Ishikawa (cell line): ENCODE data around the gene SAPCD2.

ENCODE experiments used
- CEBPB ChIP-seq: IDR thresholded peaks from 2 replicates; pipeline ENCODE4 v1.6.1; 2012
- CREB1 ChIP-seq: IDR thresholded peaks from 2 replicates; pipeline ENCODE4 v1.6.1; 2012; ENCODE audit warnings: low read depth
- EGR1 ChIP-seq: IDR thresholded peaks from 2 replicates; pipeline ENCODE4 v1.6.1; 2012
- MAX ChIP-seq: IDR thresholded peaks from 2 replicates; pipeline ENCODE4 v1.6.1; 2012
- RAD21 ChIP-seq: IDR thresholded peaks from 2 replicates; pipeline ENCODE4 v1.6.1; 2012; ENCODE audit warnings: low read depth
- TAF1 ChIP-seq: IDR thresholded peaks from 2 replicates; pipeline ENCODE4 v1.6.1; 2012; ENCODE audit warnings: low read depth, mild to moderate bottlenecking
- USF1 ChIP-seq: IDR thresholded peaks from 2 replicates; pipeline ENCODE4 v1.6.1; 2012
- YY1 ChIP-seq: IDR thresholded peaks from 2 replicates; pipeline ENCODE4 v1.6.1; 2012; ENCODE audit warnings: low read depth

- TF ChIP-seq EGR1 (0 out of 2 replicates have a peak, but pooled peaks have one; percentile 36), MAX (peak; percentile 48), CEBPB (no peak), RAD21 (no peak; the same call in 1 of the 2 replicates), CREB1 (no peak), TAF1 (0 out of 2 replicates have a peak, but pooled peaks have one; percentile 37), YY1 (no peak), USF1 (0 out of 2 replicates have a peak, but pooled peaks have one; percentile 1)
Observed at GRCh38 chr9:137021979-137022661, 48.2 kb downstream of the SAPCD2 start.
